ENCODE results near the gene DENND1A.

DENND1A gene

GRCh38 chr9:123346026-123346425, 583.9 kb downstream of the DENND1A start:
- no peak for DNase-seq (ENCODE audit: low spot score)
- no peak for TF ChIP-seq CTCF (IDR thresholded peaks at IDR 0.05; ENCODE audit: borderline replicate concordance, control extremely low read depth, extremely low read depth, insufficient read depth, missing control alignments)
- in situ Hi-C loops (cut with MboI; ENCODE audit: low sequenced_read_pairs, unreplicated experiment): no loop called here

- DNase-seq (ENCODE audit: low spot score): peak; percentile 32
- no peak for TF ChIP-seq CTCF (IDR thresholded peaks at IDR 0.05; ENCODE audit: borderline replicate concordance, control extremely low read depth, extremely low read depth, insufficient read depth, missing control alignments)
- in situ Hi-C loops (cut with MboI; ENCODE audit: low sequenced_read_pairs, unreplicated experiment): no loop called here
These were observed 584.4 kb downstream of the DENND1A start for GRCh38 chr9:123345567-123345955.

GRCh38 chr9:123344192-123344949, 585.6 kb downstream of the DENND1A start:
- in situ Hi-C loops (cut with MboI; ENCODE audit: low sequenced_read_pairs, unreplicated experiment): loop anchor here (5.0 kb wide), 1 partner anchor 112 kb away; no protein-coding TSS in a partner anchor
- no peak for TF ChIP-seq CTCF (IDR thresholded peaks at IDR 0.05; ENCODE audit: borderline replicate concordance, control extremely low read depth, extremely low read depth, insufficient read depth, missing control alignments)
- peak; percentile 46 for DNase-seq (ENCODE audit: low spot score)

GRCh38 chr9:123343443-123344191, 586.3 kb downstream of the DENND1A start:
- TF ChIP-seq CTCF (IDR thresholded peaks at IDR 0.05; ENCODE audit: borderline replicate concordance, control extremely low read depth, extremely low read depth, insufficient read depth, missing control alignments): no peak
- in situ Hi-C loops (cut with MboI; ENCODE audit: low sequenced_read_pairs, unreplicated experiment): loop anchor here (5.0 kb wide), 1 partner anchor 111 kb away; no protein-coding TSS in a partner anchor
- DNase-seq (ENCODE audit: low spot score): peak; percentile 83

GRCh38 chr9:123342247-123342646, 587.7 kb downstream of the DENND1A start:
- DNase-seq (ENCODE audit: low spot score): no peak
- TF ChIP-seq CTCF (IDR thresholded peaks at IDR 0.05; ENCODE audit: borderline replicate concordance, control extremely low read depth, extremely low read depth, insufficient read depth, missing control alignments): no peak
- in situ Hi-C loops (cut with MboI; ENCODE audit: low sequenced_read_pairs, unreplicated experiment): loop anchor here (5.0 kb wide), 1 partner anchor 110 kb away; no protein-coding TSS in a partner anchor

- in situ Hi-C loops (cut with MboI; ENCODE audit: low sequenced_read_pairs, unreplicated experiment): loop anchor here (5.0 kb wide), 1 partner anchor 110 kb away; no protein-coding TSS in a partner anchor
- no peak for TF ChIP-seq CTCF (IDR thresholded peaks at IDR 0.05; ENCODE audit: borderline replicate concordance, control extremely low read depth, extremely low read depth, insufficient read depth, missing control alignments)
- no peak for DNase-seq (ENCODE audit: low spot score)
These were observed 588.1 kb downstream of the DENND1A start for GRCh38 chr9:123341816-123342215.
